GM12875 (cell line): ENCODE results near the gene GBGT1.
"Not testable (repeated sequence)": the region's sequence is repeated elsewhere in the genome, so short reads cannot be mapped to it uniquely, and the experiment has no call there.

Source experiments
- H3K4me3 ChIP-seq: one replicate; pipeline ENCODE4 v1.5.1; 2011; ENCODE audit warnings: low read depth, low read length, control low read depth
- TF ChIP-seq, protein P1 (sequence below): IDR thresholded peaks from 2 replicates; pipeline ENCODE4 v1.5.1; 2011; ENCODE audit warnings: low read depth, mild to moderate bottlenecking, control low read depth, inconsistent platforms, low read length, moderate library complexity, borderline replicate concordance; ENCODE audit not compliant: insufficient read depth

Gene GBGT1

DNA sequence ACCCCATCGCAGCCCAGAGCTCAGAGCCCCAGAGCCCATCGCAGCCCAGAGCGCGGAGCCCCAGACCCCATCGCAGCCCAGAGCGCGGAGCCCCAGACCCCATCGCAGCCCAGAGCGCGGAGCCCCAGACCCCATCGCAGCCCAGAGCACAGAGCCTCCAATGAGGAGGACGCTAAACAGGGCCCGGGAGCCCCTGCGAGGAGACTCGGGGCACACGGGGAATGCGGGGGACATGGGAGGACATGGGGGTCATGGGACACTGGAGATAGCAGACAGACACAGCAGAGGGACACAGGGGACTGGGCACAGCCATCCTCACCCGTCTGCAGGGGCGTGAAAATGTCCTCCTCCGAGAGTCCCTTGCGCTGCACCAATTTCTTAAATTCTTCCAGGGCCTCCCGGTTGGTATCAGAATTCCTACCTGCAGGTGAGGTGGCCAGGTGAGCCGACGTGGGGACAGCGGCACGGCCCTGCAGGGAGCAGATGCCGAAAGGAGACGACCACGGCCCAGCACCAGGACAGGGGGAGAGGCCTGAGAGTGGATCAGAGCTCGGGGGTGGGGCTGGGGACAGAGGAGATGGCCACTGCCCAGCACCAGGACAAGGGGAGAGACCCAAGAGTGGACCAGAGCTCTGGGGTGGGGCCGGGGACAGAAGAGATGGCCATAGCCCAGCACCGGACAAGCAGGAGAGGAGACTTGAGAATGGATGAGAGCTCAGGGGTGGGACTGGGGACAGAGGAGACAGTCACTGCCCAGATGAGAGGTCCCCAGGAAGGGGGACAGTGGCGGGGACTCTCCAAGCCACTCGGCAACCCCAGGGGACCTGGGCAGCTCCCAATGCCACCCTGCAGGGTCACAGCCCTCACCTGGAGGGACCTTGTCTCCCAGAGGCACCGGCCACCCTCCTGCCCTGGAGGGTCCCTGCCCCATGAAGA lies 42.5 kb upstream of the GBGT1 start:
- TF ChIP-seq, protein P1, sequence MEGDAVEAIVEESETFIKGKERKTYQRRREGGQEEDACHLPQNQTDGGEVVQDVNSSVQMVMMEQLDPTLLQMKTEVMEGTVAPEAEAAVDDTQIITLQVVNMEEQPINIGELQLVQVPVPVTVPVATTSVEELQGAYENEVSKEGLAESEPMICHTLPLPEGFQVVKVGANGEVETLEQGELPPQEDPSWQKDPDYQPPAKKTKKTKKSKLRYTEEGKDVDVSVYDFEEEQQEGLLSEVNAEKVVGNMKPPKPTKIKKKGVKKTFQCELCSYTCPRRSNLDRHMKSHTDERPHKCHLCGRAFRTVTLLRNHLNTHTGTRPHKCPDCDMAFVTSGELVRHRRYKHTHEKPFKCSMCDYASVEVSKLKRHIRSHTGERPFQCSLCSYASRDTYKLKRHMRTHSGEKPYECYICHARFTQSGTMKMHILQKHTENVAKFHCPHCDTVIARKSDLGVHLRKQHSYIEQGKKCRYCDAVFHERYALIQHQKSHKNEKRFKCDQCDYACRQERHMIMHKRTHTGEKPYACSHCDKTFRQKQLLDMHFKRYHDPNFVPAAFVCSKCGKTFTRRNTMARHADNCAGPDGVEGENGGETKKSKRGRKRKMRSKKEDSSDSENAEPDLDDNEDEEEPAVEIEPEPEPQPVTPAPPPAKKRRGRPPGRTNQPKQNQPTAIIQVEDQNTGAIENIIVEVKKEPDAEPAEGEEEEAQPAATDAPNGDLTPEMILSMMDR = no peak
- H3K4me3 ChIP-seq = no peak overlapping the region

DNA sequence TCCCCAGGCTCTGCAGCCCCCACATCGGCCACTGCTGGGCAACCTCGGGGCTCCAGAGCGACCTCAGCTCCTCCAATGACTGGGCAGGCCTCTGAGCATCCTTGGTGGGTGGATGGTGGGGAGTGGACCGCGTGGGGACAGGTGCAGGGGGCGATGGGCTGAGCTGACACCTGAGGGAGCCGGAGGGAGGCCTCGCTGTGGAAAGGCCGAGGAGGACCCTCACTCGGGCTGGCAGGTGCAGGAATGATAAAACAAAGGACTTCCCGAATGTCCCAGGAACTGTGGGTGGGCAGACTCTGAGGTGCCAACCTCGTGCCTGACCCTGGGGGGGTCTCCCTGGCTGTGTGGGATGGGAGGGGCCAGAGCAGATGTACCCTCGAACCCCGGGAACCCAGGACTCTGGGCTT lies 41.8 kb upstream of the GBGT1 start:
- not testable (repeated sequence) for H3K4me3 ChIP-seq

DNA sequence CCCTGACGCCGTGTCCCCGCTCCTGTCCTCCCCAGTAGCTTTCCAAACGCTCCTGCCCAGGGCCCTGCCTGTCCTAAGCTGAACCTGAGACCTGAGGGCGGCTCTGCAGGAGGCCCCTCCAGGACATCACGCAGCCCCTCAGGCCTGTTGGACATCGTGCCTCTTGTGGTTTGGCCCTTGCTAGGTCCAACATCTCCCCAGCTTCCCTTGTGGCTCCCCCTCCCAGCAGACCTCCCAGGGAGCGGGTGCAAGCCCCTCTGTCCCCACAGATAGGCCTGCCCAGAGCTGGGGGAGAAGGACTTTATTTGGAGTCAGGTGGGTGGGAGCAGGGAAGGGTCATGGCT lies 41.3 kb upstream of the GBGT1 start:
- TF ChIP-seq, protein P1 = no peak
- no peak overlapping the region for H3K4me3 ChIP-seq

DNA sequence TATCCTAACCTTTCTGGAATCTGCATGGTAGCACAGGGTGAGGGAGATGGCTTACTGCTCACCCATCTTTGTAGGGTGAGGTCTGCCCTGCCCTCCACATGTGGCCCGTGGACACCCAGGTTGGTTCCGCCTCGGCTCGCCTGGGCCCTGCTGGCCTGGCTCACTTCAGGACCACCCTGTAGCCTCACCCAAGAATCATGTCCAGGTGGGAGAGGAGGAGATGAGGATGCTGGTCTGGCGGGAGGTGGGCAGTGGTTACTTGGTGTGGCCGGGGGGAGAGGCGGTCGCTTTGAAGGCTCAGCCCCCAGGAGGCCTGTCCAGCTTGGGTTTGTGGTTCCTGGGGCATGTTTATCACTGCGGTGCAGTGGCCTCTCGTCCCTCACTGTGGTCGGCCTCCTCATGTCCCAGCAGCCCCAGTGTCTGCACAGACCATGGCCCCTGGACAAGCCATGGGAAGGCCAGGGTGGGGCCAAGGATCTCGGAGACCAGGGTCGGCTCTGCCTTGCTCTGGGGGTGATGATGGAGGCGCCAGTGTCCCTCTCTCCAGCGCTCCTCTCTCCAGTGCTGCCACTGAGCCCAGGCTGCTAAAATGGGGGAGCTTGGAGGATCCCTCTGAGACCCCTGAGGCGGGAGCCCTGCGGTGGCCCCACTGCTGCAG lies 40.8 kb upstream of the GBGT1 start:
- no peak overlapping the region for H3K4me3 ChIP-seq
- TF ChIP-seq, protein P1 = no peak

DNA sequence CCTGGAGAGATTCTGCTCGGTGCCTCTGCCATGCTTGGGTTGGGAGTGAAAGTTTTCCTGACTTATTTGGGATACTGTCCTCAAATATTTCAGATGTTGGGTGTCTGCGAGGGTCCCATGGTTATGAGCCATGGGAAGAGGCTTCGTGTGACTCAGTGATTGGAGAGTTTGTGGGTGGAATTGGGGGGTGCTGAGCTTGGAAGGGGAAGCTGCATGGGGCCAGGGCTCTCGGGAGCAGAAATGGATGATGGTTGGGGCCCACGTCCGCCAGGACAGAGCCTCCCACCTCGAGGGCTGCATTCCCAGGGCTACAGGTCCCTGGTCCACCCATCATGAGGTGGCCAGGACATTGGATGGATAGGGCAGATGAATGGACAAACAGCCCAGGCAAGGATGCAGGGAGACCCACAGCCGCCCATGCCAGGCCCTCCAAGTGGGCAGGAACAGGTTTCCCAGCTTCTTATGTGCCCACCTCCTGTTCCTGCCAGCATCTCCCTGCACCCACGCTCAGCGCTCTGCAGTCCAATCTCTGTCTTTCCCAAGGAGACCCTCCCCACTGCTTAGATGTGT lies 39.9 kb upstream of the GBGT1 start:
- TF ChIP-seq, protein P1 = no peak
- H3K4me3 ChIP-seq = no peak overlapping the region

DNA sequence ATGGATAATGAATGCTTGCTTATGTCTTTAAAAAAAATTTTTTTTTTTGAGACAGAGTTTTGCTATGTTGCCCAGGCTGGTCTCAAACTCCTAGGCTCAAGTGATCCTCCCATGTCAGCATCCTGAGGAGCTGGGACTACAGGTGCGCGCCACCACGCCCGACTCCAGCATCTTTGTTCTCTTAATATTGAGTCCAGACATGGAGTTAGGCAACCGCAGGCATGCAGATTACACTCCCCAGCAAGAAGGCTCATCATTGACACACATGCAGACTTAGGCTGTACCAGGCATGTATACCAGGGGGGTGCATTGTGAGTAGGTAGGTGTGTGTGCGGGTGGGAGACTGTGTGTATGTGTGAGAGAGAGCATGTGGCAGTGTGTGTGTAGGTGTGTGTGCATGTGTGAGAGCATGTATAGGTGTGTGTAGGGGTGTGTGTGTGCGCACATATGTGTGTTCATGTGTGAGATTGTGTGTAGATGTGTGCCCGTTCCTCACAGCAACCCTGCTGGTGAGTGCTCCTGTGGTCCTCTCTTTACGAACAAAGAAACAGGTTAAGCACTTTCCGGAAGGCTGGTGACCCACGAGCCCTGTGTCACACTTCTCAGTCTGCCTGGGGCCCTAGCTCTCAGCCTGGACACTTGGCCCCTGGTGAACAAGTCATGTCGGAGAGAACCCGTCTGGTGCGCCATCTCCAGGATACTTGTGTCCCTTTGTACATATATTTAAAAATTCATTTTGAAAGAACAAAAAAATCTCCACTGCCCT lies 39.2 kb upstream of the GBGT1 start:
- TF ChIP-seq, protein P1 = no peak
- no peak overlapping the region for H3K4me3 ChIP-seq

DNA sequence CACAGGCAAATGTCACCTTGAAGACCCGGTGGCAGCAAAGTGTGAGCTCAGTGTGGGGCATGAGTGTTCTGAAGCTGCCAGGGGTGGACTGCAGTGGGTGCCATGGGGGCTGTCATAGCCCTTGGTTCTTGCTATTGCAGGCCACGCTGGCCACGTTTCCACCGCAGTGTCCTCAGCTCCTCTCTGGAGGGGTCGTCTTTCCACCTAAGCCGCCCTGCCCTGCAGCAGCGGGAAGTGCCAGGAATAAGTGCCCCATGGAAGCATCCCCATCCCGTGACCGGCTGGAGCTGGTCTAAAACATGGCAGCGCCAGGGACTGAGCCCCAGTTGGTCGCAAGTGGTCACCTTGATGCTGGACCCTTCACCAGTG lies 38.4 kb upstream of the GBGT1 start:
- H3K4me3 ChIP-seq = no peak overlapping the region
- TF ChIP-seq, protein P1 = no peak
